ENCODE results near the gene IL4.
"Not testable (repeated sequence)": the region's sequence is repeated elsewhere in the genome, so short reads cannot be mapped to it uniquely, and the experiment has no call there.

The IL4 gene

GRCh38 chr5:132688536-132689339 lies 14.9 kb downstream of the IL4 start:
- no peak overlapping the region for H3K27ac ChIP-seq
- no peak for TF ChIP-seq CTCF (IDR thresholded peaks at IDR 0.05)
- no peak overlapping the region for H3K4me3 ChIP-seq
- DNase-seq (ENCODE audit: low spot score), result no peak

GRCh38 chr5:132689513-132689912 lies 15.7 kb downstream of the IL4 start:
- DNase-seq (ENCODE audit: low spot score), result no peak
- Histone ChIP-seq H3K4me3 (no peak overlapping the region), H3K27ac (no peak overlapping the region)
- TF ChIP-seq CTCF (IDR thresholded peaks at IDR 0.05), result no peak

GRCh38 chr5:132690156-132690555 lies 16.4 kb downstream of the IL4 start:
- DNase-seq (ENCODE audit: low spot score), result no peak
- no peak overlapping the region for H3K4me3 ChIP-seq
- no peak for TF ChIP-seq CTCF (IDR thresholded peaks at IDR 0.05)
- H3K27ac ChIP-seq, result no peak overlapping the region

DNA sequence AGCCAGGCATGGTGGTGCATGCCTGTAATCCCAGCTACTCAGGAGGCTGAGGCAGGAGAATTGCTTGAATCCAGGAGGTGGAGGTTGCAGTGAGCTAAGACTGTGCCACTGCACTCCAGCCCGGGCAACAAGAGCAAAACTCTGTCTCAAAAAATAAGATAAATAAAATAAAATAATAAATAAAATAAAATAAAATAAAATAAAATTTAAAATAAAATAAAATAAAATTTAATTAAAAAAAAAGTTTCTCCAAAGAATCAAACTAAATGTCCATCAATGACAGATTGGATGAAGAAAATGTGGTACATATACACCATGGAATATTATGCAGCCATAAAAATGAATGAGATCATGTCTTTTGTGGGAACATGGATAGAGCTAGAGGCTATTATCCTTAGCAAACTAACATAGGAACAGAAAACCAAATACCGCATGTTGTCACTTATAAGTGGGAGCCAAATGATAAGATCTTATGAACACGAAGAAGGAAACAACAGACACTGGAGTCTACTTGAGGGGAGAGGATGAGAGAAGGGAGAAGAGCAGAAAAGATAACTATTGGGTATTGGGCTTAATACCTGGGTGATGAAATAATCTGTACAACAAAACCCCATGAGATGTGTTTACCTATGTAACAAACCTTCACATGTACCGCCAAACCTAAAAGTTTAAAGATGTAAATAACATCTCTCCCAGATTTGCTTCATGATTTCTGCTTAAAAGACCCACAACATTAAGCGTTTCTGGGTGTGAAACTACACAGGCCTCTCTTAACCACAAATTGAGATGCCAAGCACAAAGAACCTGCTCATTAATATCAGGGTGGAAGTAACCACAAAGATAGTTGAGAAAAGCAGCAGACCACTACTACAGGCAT lies 18.2 kb downstream of the IL4 start:
- not testable (repeated sequence) for H3K27ac ChIP-seq; DNase-seq (ENCODE audit: low spot score)

DNA sequence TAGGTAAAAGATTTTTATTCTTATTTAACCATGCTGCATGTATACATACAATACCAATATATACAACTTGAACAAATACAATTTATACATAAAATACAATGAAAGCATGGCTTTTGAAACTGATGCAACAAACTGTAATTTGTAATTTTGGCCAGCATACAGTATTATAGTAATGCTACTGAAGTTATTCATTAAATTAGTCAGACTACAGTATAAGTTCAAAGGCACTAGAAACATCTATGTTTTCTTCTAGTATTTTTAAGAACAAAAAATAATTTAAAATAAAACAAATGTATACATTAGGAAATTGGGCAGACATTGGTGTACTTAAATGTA lies 18.8 kb downstream of the IL4 start:
- no peak for TF ChIP-seq CTCF (IDR thresholded peaks at IDR 0.05)
- Histone ChIP-seq H3K27ac (no peak overlapping the region), H3K4me3 (no peak overlapping the region)
- DNase-seq (ENCODE audit: low spot score), result no peak

More for the DNA sequence above, 18.2 kb downstream of the IL4 start:
- not testable (repeated sequence) for H3K4me3 ChIP-seq

DNA sequence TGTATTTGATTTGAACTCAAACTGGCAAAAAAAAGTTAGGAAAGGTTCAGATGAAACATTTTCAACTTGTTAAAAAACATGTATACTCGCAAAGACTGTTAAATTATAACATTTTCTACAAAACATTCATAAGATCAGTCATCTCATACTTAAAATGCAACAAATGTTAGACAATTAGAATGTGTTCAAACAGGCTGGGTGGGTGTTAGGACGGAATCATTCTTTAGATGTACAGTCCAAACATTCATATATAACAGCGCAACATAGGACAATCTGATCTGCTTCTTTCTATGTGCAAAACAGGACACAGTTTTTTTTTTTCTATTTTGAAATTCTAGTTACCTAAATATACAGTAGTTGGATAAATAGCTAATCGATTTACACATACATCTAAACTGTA lies 22.2 kb downstream of the IL4 start:
- Histone ChIP-seq H3K27ac (no peak overlapping the region), H3K4me3 (no peak overlapping the region)
- no peak for DNase-seq (ENCODE audit: low spot score)
- TF ChIP-seq CTCF (IDR thresholded peaks at IDR 0.05), result no peak

GRCh38 chr5:132704875-132705274 lies 31.1 kb downstream of the IL4 start:
- no peak for TF ChIP-seq CTCF (IDR thresholded peaks at IDR 0.05)
- no peak for DNase-seq (ENCODE audit: low spot score)
- H3K4me3 ChIP-seq, result no peak overlapping the region
- no peak overlapping the region for H3K27ac ChIP-seq
